Gastroesophageal sphincter (tissue), 3 donors: Measurements from ENCODE around the gene TBL1XR1.

ENCODE experiments used
- EP300 ChIP-seq: sonication (generic); formaldehyde crosslinking; IDR thresholded peaks from one replicate; pipeline ENCODE4 v1.6.1; 2017; ENCODE audit warnings: antibody characterized with exemption, mild to moderate bottlenecking
- POLR2A ChIP-seq, 2 donors: fragments of 450-650 bp; IDR thresholded peaks; one replicate each; pipeline ENCODE4 v1.6.1; 2017; ENCODE audit warnings: antibody characterized with exemption in 2 of 2, mild to moderate bottlenecking in 2 of 2, moderate library complexity in 1 of 2
- POLR2AphosphoS5 ChIP-seq: sonication (generic); formaldehyde crosslinking; IDR thresholded peaks from one replicate; pipeline ENCODE4 v1.6.1; 2017; ENCODE audit warnings: antibody characterized with exemption
- TF ChIP-seq, protein P1 (sequence below), 4 experiments: fragments of 200-600 bp in 2 of 4; fragments of 450-650 bp in 2 of 4; sonication (generic) in 1 of 4; IDR thresholded peaks; one replicate each; pipeline ENCODE4 v1.5.1; 2017 to 2019; ENCODE audit warnings: antibody characterized with exemption in 4 of 4, mild to moderate bottlenecking in 2 of 4, moderate library complexity in 2 of 4

DNA sequence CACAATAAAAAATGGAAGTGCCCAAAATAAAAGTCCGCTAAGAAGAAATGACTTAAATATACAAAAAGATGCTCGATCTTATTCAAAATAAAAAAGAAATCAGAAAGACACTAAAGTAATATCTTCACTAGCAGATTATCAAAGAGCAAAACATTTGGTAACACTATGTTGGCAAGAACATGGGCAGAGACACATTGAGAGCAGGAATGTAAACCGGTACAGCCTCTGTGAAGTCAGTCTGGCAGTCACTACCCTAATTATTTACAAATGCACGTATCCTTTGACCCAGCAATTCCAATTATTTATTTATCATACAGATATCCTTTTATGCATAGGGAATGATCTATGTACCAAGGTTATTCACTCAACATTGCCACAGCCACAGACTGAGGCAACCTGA lies 34.5 kb downstream of the TBL1XR1 start:
- no peak for TF ChIP-seq POLR2A (IDR thresholded peaks at IDR 0.05)
- TF ChIP-seq, protein P1, sequence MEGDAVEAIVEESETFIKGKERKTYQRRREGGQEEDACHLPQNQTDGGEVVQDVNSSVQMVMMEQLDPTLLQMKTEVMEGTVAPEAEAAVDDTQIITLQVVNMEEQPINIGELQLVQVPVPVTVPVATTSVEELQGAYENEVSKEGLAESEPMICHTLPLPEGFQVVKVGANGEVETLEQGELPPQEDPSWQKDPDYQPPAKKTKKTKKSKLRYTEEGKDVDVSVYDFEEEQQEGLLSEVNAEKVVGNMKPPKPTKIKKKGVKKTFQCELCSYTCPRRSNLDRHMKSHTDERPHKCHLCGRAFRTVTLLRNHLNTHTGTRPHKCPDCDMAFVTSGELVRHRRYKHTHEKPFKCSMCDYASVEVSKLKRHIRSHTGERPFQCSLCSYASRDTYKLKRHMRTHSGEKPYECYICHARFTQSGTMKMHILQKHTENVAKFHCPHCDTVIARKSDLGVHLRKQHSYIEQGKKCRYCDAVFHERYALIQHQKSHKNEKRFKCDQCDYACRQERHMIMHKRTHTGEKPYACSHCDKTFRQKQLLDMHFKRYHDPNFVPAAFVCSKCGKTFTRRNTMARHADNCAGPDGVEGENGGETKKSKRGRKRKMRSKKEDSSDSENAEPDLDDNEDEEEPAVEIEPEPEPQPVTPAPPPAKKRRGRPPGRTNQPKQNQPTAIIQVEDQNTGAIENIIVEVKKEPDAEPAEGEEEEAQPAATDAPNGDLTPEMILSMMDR (IDR thresholded peaks at IDR 0.05), result no peak
- TF ChIP-seq POLR2AphosphoS5, result no peak
- TF ChIP-seq EP300, result no peak
